T-helper 1 cell treated with Interleukin-12 subunit alpha and Interleukin-12 subunit beta and Interleukin-4 antibody, amounts not matched to agents 30 ng/mL and 1 ng/mL, for 36 hours (primary cell): ENCODE data around the gene IGFL3. TPM values are rescaled to one million over a fixed set of nuclear protein-coding genes. Genes with fewer than 3 reads are reported as not detected.
"Not testable (repeated sequence)": the region's sequence is repeated elsewhere in the genome, so short reads cannot be mapped to it uniquely, and the experiment has no call there.

ENCODE experiments used
- intact Hi-C: fragments of 100-400 bp; cut with micrococcal nuclease; formaldehyde crosslinking; loops from one replicate; pipeline ENCODE4 v1.15.1; 2024
- total RNA-seq: library from RNA; stranded (reverse); gene quantifications from 2 replicates; pipeline ENCODE4 v1.2.3, GENCODE V29; 2022

Gene IGFL3
- total RNA-seq, 1 donor from 2014 or later, result not detected

GRCh38 chr19:46125447-46125846, 959 bp upstream of the IGFL3 start:
- intact Hi-C loops, result no loop called here

GRCh38 chr19:46118136-46118535, 6.4 kb downstream of the IGFL3 start:
- intact Hi-C loops, result no loop called here

- intact Hi-C loops, result no loop called here
These were observed 8.4 kb downstream of the IGFL3 start for GRCh38 chr19:46116121-46116520.

- intact Hi-C loops, result no loop called here
These were observed 8.9 kb downstream of the IGFL3 start for GRCh38 chr19:46115396-46116106.

GRCh38 chr19:46113726-46114125, 10.8 kb downstream of the IGFL3 start:
- intact Hi-C loops, result no loop called here

- intact Hi-C loops, result no loop called here
These were observed 12.0 kb downstream of the IGFL3 start for GRCh38 chr19:46112527-46112926.

GRCh38 chr19:46111376-46111775, 13.1 kb downstream of the IGFL3 start:
- intact Hi-C loops, result no loop called here

GRCh38 chr19:46109876-46110275, 14.6 kb downstream of the IGFL3 start:
- intact Hi-C loops, result no loop called here

GRCh38 chr19:46107371-46107770, 17.1 kb downstream of the IGFL3 start:
- intact Hi-C loops, result no loop called here

GRCh38 chr19:46102333-46102732, 22.2 kb downstream of the IGFL3 start:
- intact Hi-C loops, result not testable (repeated sequence)

GRCh38 chr19:46101293-46101692, 23.2 kb downstream of the IGFL3 start:
- intact Hi-C loops, result no loop called here

- intact Hi-C loops, result no loop called here
These were observed 24.1 kb downstream of the IGFL3 start for GRCh38 chr19:46100344-46100743.

- intact Hi-C loops, result no loop called here
These were observed 34.0 kb downstream of the IGFL3 start for GRCh38 chr19:46090444-46090843.

- intact Hi-C loops, result no loop called here
These were observed 35.1 kb downstream of the IGFL3 start for GRCh38 chr19:46089432-46089831.

- intact Hi-C loops, result no loop called here
These were observed 36.4 kb downstream of the IGFL3 start for GRCh38 chr19:46088101-46088500.

- intact Hi-C loops, result no loop called here
These were observed 38.6 kb downstream of the IGFL3 start for GRCh38 chr19:46085888-46086287.

GRCh38 chr19:46082728-46083050, 41.8 kb downstream of the IGFL3 start:
- intact Hi-C loops, result loop anchor here (1.0 kb wide), 2 partner anchors 107 to 183 kb away; no protein-coding TSS in a partner anchor

GRCh38 chr19:46081928-46082727, 42.4 kb downstream of the IGFL3 start:
- intact Hi-C loops, result loop anchor here (1.0 kb wide), 2 partner anchors 107 to 183 kb away; no protein-coding TSS in a partner anchor

GRCh38 chr19:46080561-46080960, 43.9 kb downstream of the IGFL3 start:
- intact Hi-C loops, result no loop called here

GRCh38 chr19:46079576-46079975, 44.9 kb downstream of the IGFL3 start:
- intact Hi-C loops, result loop anchor here (5.0 kb wide), 1 partner anchor 413 kb away; no protein-coding TSS in a partner anchor

- intact Hi-C loops, result loop anchor here (5.0 kb wide), 1 partner anchor 414 kb away; no protein-coding TSS in a partner anchor
These were observed 45.7 kb downstream of the IGFL3 start for GRCh38 chr19:46078573-46079332.

- intact Hi-C loops, result loop anchor here (5.0 kb wide), 1 partner anchor 415 kb away; no protein-coding TSS in a partner anchor
These were observed 46.7 kb downstream of the IGFL3 start for GRCh38 chr19:46077815-46078167.
